ENCODE measurements around the gene SP140L.
"Not testable (repeated sequence)": the region's sequence is repeated elsewhere in the genome, so short reads cannot be mapped to it uniquely, and the experiment has no call there.

Gene SP140L

DNA sequence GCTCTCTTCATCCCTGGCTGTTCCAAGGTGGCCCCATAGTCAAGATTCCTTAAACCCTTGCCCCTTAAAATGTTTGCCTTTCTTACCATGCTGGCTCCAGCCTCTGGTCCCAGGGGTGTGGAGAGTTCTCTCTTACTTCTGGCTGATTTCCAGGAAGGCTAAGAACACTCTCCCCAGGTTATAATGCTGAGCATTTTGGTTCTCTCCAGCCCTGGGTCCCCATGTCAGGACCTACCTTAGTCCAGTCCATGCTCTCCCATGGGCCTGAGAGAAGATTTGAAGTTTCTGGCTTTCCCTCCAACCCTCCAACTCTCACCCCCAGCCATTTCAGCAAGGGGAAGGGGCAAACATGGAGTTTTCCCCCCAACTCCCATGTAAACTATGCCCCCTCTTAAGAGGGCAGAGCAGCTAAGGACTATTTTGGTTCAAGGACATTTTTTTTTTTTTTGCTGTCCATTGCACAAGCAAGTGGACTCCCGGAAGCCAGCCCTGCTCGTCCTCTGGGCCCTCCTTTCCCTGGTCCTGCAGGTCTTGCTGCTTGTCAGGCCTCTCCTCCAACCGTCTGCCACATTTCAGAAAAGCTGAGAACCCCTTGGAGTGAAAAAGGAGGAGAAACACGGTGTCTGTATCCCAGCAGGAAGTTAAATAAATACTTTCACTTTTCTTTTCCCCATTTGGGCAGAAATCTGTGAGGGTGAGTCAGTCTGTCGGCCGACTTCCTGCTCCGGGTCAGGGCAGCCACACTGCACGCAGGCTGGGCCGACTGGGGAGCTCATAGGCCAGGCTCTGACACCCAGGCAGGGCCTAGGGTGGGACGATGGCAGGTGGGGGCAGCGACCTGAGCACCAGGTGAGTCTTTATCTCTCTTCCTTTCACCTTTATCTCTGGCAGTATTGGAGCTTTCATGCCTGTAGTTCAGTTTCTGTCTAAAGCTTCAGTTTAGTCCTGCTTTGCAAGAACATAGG is at the start of gene SP140L:
Gene SP140L, plus strand, starts transcription at position 741 of the 965 bp plus-strand sequence. Its CDS starts 77 bp downstream, at position 818.
- DNase-seq, result peak; percentile 60 to 77 (median 68)

GRCh38 chr2:230282936-230283335 is 44.1 kb upstream of the SP140L start:
- DNase-seq, result no peak

DNA sequence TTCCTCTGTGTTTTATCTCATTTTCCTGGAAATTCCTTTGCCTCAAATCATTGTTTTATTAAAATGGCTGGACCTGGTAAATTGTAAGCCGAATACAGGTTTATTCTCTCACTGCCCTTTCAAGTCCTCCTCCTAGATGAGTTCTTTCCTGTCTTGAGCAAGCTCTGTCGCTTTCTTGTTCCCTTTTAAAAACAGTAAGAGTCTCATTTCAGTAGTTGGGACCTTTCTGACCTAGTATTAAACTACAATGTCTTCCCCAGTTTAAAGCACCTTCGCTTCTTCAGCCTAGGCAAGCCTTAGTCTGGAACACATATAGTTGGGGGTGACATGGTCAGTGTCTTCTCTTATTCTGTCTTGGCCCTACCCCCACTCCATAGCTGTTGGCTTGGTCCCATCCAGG is 40.9 kb upstream of the SP140L start:
- no peak for DNase-seq

DNA sequence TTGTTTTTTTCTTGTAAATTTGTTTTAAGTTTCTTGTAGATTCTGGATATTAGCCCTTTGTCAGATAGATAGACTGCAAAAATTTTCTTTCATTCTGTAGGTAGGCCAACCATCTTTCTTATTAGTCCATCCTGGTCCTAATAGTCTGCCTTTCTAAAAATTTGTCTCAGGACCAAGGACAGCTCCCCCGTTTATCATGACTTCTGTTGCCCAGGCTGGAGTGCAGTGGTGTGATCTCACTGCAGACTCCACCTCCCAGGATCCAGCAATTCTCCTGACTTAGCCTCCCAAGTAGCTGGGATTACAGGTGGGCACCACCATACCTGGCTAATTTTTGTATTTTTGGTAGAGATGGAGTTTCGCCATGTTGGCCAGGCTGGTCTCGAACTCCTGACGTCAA is 37.7 kb upstream of the SP140L start:
- DNase-seq, result peak in 2 of 6 experiments; percentile 27 to 28

DNA sequence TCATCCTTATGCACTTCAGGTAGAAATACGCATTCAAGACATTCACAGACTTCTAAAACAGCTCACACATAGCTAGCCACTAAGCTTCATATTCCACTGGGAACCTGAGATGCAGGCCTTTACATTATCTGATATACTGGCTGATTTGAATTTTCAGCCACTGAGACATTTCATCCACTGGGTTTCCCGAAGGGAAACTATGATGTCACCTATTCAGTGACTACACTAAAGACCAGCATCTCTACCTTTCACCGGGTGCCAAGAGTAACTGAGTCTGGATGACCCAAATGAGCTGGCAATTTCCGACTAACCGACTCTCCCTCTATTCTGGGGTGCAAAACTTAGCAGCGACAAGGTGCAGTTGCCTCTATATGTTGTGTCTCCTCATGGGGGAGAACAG is 31.8 kb upstream of the SP140L start:
- no peak for DNase-seq

DNA sequence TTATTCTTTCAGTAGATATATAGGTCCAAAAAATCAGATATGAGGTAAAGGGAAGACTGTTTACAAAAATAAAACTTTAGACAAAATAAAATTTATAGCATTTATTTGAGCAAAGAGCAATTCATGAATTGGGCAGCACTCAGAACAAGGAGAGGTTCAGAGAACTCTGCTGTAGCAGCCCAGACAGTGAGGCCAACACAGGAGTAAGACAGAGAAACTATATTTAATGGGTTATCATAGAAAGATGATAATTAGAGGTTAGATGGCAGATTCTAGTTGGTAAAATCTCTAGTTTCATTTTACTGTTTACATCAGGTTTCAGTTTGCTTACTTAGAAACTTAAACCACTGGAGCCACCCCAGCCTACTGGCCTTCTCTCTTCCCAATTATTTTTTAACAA is 30.1 kb upstream of the SP140L start:
- DNase-seq, result no peak

DNA sequence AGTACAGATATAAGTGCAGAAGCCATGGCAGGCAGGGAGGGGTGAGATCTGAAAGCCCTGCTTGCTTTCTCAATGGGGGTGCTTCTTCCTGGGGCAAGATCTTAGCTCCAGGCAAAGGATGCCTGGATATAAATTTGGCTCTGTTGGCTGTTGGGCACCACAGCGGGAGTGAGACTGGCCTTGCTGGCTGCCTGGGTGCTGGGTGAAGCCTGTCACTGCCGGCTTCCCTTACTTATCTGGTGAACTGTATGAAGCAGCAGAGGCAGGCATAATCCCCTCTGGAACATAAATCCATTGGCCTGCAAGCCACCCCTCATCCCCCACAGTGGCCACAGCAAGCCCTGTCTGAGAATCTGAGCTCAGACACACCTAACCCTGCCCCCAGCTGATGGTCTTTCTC is 27.4 kb upstream of the SP140L start:
- no peak for DNase-seq

- DNase-seq, result no peak
Observed at GRCh38 chr2:230305416-230306275, 21.3 kb upstream of the SP140L start.

GRCh38 chr2:230306474-230306873 is 20.5 kb upstream of the SP140L start:
- no peak for DNase-seq

GRCh38 chr2:230307485-230307884 is 19.5 kb upstream of the SP140L start:
- no peak for DNase-seq

GRCh38 chr2:230308402-230309000 is 18.5 kb upstream of the SP140L start:
- DNase-seq, result no peak

GRCh38 chr2:230310792-230311191 is 16.2 kb upstream of the SP140L start:
- DNase-seq, result not testable (repeated sequence)

DNA sequence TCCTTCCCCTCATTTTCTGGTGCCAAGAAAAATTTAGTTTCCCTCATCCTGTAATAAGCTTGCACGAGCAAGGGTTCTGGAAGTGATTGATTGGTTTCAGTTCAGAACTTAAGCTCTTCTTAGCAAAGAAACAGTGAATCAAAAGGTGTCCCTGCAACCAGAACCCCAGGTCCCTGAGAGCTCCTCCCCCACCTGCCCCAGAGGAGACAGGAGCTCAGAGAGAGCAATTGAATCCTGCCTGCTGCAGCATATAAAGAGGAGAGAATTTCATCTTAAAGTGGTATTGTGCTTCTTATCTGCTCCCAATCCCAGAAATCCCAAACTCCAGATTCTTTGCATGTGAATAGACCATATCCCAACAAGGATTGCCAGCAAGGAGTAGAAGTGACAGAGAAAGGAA is 15.4 kb upstream of the SP140L start:
- not testable (repeated sequence) for DNase-seq

- DNase-seq, result no peak
Observed at GRCh38 chr2:230312638-230313037, 14.4 kb upstream of the SP140L start.

DNA sequence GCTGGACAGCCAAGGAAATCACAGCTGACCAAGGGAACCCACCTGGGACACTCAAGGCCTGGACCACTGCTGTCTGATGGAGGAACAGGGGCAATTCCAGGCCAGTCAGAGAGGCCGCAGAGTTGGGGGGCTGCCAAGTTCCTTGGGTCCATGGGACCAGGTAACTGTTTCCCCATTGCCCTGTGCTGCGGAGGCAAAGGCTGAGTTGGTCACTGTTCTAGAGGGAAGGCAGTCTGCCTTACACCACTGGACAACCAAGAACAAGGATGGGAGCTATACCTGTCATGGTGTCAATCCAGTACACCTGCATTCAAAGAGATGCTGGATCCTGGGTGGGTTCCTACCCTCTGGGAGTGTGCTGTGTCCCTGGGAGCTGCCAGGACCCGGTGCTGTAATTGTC is 9.6 kb upstream of the SP140L start:
- DNase-seq, result no peak

- DNase-seq, result peak in 2 of 6 experiments; percentile 43 to 48
Observed at GRCh38 chr2:230318190-230319121, 8.5 kb upstream of the SP140L start.

GRCh38 chr2:230319211-230319862 is 7.7 kb upstream of the SP140L start:
- DNase-seq, result peak; percentile 36 to 94 (median 75)

- no peak for DNase-seq
Observed at GRCh38 chr2:230321031-230321430, 6.0 kb upstream of the SP140L start.

DNA sequence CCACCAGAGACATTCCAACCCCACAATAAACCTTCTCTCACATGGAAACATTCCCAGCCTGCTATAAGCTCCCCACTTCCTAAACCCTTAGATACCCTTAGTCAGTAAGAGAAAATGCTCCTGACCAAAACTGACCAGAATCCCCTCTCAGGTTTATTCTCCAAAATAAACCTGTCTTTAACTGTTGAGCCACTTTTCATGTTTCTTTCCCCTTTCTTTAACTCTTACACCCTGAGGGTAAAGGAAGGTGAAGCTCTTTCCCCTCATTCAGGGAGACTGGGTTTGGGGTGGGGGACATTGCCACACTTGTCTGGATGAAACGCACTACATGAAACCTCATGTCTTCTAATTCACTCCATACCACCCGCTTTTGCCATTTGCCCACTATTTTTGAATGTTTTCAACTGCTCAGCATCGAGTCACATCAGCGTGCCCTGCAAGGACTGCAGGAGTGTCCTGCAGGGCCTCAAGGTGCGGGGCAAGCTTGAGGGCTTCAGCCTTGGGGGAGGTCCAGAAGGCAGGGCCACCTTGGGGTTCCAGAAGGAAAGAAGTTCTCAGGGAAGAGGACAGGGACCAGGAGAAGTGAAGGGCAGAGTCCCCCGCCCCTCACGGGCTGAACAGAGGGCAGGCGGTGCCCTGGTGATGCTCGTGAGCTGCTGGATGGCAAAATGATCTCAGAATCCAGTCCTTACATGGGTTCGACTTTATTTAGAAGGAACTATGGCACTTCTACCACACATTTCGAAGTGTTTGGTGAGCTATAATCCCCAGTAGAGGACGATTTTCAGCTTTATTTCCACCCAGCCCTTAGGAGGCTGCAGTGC is 4.2 kb upstream of the SP140L start:
- DNase-seq, result no peak

DNA sequence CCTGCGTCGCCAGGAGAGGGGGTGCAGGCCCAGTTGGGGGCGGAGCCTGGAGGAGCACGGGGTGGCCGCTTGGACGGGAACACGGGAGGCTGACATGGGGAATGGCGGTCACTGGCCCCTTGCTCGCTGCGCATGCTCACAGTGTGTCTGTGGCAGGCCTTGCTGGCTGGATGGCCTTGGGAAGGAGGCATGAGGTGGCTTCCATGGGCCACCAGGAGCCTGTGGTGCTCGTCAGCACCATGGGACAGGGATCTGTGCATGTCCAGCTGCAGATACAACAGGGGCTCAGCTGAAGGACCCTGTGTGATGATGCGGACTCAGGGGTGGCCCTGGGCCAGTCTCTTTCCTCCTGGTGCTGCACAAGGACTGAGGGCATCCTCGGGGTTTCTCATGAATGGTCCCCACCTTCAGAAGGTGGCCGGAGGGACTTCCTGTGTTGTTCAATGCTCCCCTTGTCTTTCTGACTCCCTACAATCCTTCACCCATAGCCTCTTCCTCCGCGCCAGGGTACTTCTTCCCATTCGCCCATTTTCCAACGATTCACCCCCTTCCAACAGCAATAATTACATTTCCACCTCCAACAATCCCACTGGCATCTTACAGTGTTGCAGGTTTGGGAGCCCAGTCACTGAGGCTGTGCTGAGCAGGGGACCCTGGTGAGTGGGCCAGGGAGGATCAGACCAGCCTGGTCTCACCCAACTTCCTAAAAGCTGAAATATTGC is 3.4 kb upstream of the SP140L start:
- DNase-seq, result no peak

Data from stimulated activated naive CD4-positive, alpha-beta T cell (primary cell).